Measurements from ENCODE around the gene PCDHA3. TPM values are rescaled to one million over a fixed set of nuclear protein-coding genes. Genes with fewer than 3 reads are reported as not detected.
A peak's percentile ranks its signal among the peaks of the same experiment; 100 is the strongest.

PCDHA3 gene
- total RNA-seq (2013), result not detected
- polyA plus RNA-seq, result not detected
- polyA minus RNA-seq, result not detected in 2 replicates
- 0 to 2.1 (median 0) reads per million in 11 experiments for total RNA-seq

DNA sequence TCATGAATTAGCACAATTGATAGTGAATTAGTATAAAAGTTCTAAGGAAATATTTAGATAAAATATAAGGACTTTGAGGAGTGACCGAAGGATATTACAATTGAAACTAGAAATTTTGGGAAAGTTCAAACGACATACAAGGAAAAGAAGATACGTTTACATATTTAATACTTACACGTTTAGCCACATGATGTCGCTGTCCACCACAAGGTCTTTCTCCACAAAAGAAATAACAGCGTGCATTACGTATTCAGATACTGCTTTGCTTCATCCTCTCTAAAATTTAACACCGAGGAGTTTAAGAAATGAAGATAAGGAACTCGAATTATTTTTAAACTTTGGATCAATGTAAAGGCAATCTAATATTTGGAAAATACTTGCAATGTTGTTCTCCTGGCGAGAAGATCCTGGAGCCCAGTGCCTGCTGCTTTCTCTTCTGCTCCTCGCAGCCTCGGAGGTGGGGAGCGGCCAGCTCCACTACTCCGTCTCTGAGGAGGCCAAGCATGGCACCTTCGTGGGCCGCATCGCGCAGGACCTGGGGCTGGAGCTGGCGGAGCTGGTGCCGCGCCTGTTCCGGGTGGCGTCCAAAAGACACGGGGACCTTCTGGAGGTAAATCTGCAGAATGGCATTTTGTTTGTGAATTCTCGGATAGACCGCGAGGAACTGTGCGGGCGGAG, at the start of gene PCDHA3:
Gene PCDHA3, plus strand, starts transcription at position 242 of the 678 bp plus-strand sequence.
- Histone ChIP-seq H4K20me1 (ENCODE audit: insufficient read depth, low read length) (no peaks in the 10 kb centered on the region), H3K9ac (ENCODE audit: insufficient read depth, low read length, poor library complexity, severe bottlenecking) (no peak within 1 kb of the TSS), H2AFZ (ENCODE audit: insufficient read depth, low read depth, low read length, poor library complexity, severe bottlenecking) (peak within 1 kb of the TSS; percentile 21), H3K27me3 (ENCODE audit: control insufficient read depth in 2 of 2, insufficient read depth in 2 of 2, low read length in 2 of 2) (peaks cover 0 to 26% of the 10 kb centered on the region in 2 donors), H3K9me3 (replicated peaks in 1 of 2; ENCODE audit: control insufficient read depth in 1 of 2, insufficient read depth in 1 of 2, low read length in 2 of 2) (peaks cover 39 to 66% of the 10 kb centered on the region in 2 donors), H3K79me2 (ENCODE audit: insufficient read depth, low read length) (no peaks in the 10 kb centered on the region), H3K4me1 (ENCODE audit: control insufficient read depth in 1 of 2, insufficient read depth in 2 of 2, low read length in 2 of 2) (no peaks in the 10 kb centered on the region), H3K27ac (ENCODE audit: low read depth in 1 of 2, low read length in 2 of 2) (no peak within 1 kb of the TSS), H3K4me2 (replicated peaks; ENCODE audit: extremely low read depth, low read length, poor library complexity, severe bottlenecking) (no peak within 1 kb of the TSS), H3K4me3 (replicated peaks in 1 of 3; ENCODE audit: low read depth in 2 of 3, low read length in 3 of 3) (peak within 1 kb of the TSS in 1 of 3 experiments; percentile 23), H3K36me3 (replicated peaks in 1 of 2; ENCODE audit: control insufficient read depth in 1 of 2, insufficient read depth in 2 of 2, low read length in 2 of 2) (no peaks in the 10 kb centered on the region)
- TF ChIP-seq, protein P1, sequence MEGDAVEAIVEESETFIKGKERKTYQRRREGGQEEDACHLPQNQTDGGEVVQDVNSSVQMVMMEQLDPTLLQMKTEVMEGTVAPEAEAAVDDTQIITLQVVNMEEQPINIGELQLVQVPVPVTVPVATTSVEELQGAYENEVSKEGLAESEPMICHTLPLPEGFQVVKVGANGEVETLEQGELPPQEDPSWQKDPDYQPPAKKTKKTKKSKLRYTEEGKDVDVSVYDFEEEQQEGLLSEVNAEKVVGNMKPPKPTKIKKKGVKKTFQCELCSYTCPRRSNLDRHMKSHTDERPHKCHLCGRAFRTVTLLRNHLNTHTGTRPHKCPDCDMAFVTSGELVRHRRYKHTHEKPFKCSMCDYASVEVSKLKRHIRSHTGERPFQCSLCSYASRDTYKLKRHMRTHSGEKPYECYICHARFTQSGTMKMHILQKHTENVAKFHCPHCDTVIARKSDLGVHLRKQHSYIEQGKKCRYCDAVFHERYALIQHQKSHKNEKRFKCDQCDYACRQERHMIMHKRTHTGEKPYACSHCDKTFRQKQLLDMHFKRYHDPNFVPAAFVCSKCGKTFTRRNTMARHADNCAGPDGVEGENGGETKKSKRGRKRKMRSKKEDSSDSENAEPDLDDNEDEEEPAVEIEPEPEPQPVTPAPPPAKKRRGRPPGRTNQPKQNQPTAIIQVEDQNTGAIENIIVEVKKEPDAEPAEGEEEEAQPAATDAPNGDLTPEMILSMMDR (IDR thresholded peaks at IDR 0.05), result no peak
- no peak within 1 kb of the TSS for H3K27ac Mint-ChIP-seq
- peaks cover 5 to 25% (median 21%) of the 10 kb centered on the region in 3 donors for H3K27me3 Mint-ChIP-seq (ENCODE audit: low read depth in 3 of 3)
- peaks cover 34 to 66% (median 56%) of the 10 kb centered on the region in 7 donors for H3K9me3 Mint-ChIP-seq
- 29% methylated on average over 20 of the region's 29 CpGs for WGBS (ENCODE audit: insufficient coverage)
- no peak for DNase-seq
- intact Hi-C loops (cut with micrococcal nuclease), result no loop called here
- no peak within 1 kb of the TSS for H3K4me3 Mint-ChIP-seq
- peaks cover 0 to 8% of the 10 kb centered on the region in 2 donors for H3K36me3 Mint-ChIP-seq
- no peaks in the 10 kb centered on the region for H3K4me1 Mint-ChIP-seq

DNA sequence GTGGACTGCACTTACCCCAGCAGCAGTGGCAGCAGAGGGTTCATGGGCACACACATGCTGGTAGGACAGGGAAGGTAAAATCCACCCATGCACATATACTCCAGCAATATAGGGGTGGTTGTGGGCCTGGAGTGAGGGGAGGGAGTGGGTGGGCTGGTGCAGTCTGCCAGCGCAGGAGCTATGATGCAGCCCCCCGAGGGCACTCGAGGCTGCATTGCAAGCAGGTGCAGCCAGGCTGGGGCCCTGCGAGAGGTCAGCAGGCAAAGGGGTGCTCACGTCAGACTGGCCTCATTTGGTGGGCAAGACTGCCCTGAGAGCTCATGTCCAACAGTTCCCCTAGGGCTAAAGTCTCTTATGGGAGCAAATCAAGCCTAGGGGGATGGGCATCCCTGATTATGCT, 47.3 kb upstream of the PCDHA3 start:
- 83% methylated on average over 5 of the region's 5 CpGs for WGBS (ENCODE audit: insufficient coverage)
- H3K4me1 ChIP-seq (ENCODE audit: control insufficient read depth in 1 of 2, insufficient read depth in 2 of 2, low read length in 2 of 2), result no peaks in the 10 kb centered on the region
- Mint-ChIP-seq H3K9me3 (peaks cover 46 to 79% (median 66%) of the 10 kb centered on the region in 7 donors), H3K27me3 (ENCODE audit: low read depth in 3 of 3) (peaks cover 3 to 6% (median 4%) of the 10 kb centered on the region in 3 donors), H3K4me1 (no peaks in the 10 kb centered on the region), H3K36me3 (no peaks in the 10 kb centered on the region), H3K27ac (peak overlapping the region in 1 of 7 donors; percentile 11), H3K4me3 (no peak overlapping the region)
- no peak overlapping the region for H3K4me3 ChIP-seq (replicated peaks in 1 of 3; ENCODE audit: low read depth in 2 of 3, low read length in 3 of 3)
- H3K9ac ChIP-seq (ENCODE audit: insufficient read depth, low read length, poor library complexity, severe bottlenecking), result no peak overlapping the region
- intact Hi-C loops (cut with micrococcal nuclease), result no loop called here
- no peaks in the 10 kb centered on the region for H4K20me1 ChIP-seq (ENCODE audit: insufficient read depth, low read length)
- H3K4me2 ChIP-seq (replicated peaks; ENCODE audit: extremely low read depth, low read length, poor library complexity, severe bottlenecking), result no peak overlapping the region
- no peaks in the 10 kb centered on the region for H3K36me3 ChIP-seq (replicated peaks in 1 of 2; ENCODE audit: control insufficient read depth in 1 of 2, insufficient read depth in 2 of 2, low read length in 2 of 2)
- DNase-seq, result no peak
- peaks cover 29 to 76% of the 10 kb centered on the region in 2 donors for H3K9me3 ChIP-seq (replicated peaks in 1 of 2; ENCODE audit: control insufficient read depth in 1 of 2, insufficient read depth in 1 of 2, low read length in 2 of 2)
- no peak overlapping the region for H3K27ac ChIP-seq (ENCODE audit: low read depth in 1 of 2, low read length in 2 of 2)
- H3K27me3 ChIP-seq (ENCODE audit: control insufficient read depth in 2 of 2, insufficient read depth in 2 of 2, low read length in 2 of 2), result no peaks in the 10 kb centered on the region
- H2AFZ ChIP-seq (ENCODE audit: insufficient read depth, low read depth, low read length, poor library complexity, severe bottlenecking), result no peak overlapping the region
- no peaks in the 10 kb centered on the region for H3K79me2 ChIP-seq (ENCODE audit: insufficient read depth, low read length)
- TF ChIP-seq, protein P1 (IDR thresholded peaks at IDR 0.05), result no peak
